ENCODE results near the gene CTH. TPM values are rescaled to one million over a fixed set of nuclear protein-coding genes. Genes with fewer than 3 reads are reported as not detected.
A peak's percentile ranks its signal among the peaks of the same experiment; 100 is the strongest.

Gene CTH
- total and polyA plus RNA-seq, 2 of the 4 experiments (the other 2 are of a cell fraction): 2.7 to 3.0 TPM

- TF ChIP-seq, protein P1, sequence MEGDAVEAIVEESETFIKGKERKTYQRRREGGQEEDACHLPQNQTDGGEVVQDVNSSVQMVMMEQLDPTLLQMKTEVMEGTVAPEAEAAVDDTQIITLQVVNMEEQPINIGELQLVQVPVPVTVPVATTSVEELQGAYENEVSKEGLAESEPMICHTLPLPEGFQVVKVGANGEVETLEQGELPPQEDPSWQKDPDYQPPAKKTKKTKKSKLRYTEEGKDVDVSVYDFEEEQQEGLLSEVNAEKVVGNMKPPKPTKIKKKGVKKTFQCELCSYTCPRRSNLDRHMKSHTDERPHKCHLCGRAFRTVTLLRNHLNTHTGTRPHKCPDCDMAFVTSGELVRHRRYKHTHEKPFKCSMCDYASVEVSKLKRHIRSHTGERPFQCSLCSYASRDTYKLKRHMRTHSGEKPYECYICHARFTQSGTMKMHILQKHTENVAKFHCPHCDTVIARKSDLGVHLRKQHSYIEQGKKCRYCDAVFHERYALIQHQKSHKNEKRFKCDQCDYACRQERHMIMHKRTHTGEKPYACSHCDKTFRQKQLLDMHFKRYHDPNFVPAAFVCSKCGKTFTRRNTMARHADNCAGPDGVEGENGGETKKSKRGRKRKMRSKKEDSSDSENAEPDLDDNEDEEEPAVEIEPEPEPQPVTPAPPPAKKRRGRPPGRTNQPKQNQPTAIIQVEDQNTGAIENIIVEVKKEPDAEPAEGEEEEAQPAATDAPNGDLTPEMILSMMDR (conservative IDR thresholded peaks at IDR 0.05; ENCODE audit: low read depth, low read length): peak; percentile 52
Observed at GRCh38 chr1:70487910-70488665, 77.0 kb downstream of the CTH start (continued).

Small RNA genes within 50 kb of the gene (microRNA-seq; reads per million reads assigned to microRNA genes)
- gene RF00017 (ENCODE audit: insufficient read depth, insufficient read length): not detected

Small RNA genes within 50 kb of the gene (small RNA-seq; reads per million reads assigned to genes)
- 0 reads per million in 5 experiments for gene RF00017

Other genes with a start within 250 kb of the CTH start
- 17.4 and 28.1 TPM in 2 replicates for gene LRRC40, start 205.7 kb upstream of the CTH start, total RNA-seq (2012; rRNA removed)
- gene LRRC40, start 205.7 kb upstream of the CTH start, polyA plus RNA-seq (2012; rRNA removed): 8.5 and 11.1 TPM in 2 replicates
- 94.5 and 116 TPM in 2 replicates for gene SRSF11, start 189.9 kb upstream of the CTH start, total RNA-seq (2012; rRNA removed)
- gene SRSF11, start 189.9 kb upstream of the CTH start, polyA plus RNA-seq (2012; rRNA removed): 141 and 149 TPM in 2 replicates
- gene ANKRD13C, start 56.5 kb upstream of the CTH start, total RNA-seq (2012; rRNA removed): 10.9 and 18.9 TPM in 2 replicates
- 8.3 and 8.5 TPM in 2 replicates for gene ANKRD13C, start 56.5 kb upstream of the CTH start, polyA plus RNA-seq (2012; rRNA removed)